GM18867 (cell line): ENCODE data around the gene CTDSP2.
"Not testable (repeated sequence)": the region's sequence is repeated elsewhere in the genome, so short reads cannot be mapped to it uniquely, and the experiment has no call there.

Experiments used
- ATAC-seq: cut with Tn5 transposase; IDR thresholded peaks from one replicate; pipeline ENCODE4 v1.9.1; 2021; ENCODE audit warnings: mild to moderate bottlenecking, moderate library complexity; ENCODE audit not compliant: unreplicated experiment

CTDSP2 gene

GRCh38 chr12:57853864-57854556, 7.5 kb upstream of the CTDSP2 start:
- no peak for ATAC-seq

GRCh38 chr12:57852620-57853500, 6.3 kb upstream of the CTDSP2 start:
- ATAC-seq: no peak

GRCh38 chr12:57852200-57852599, 5.7 kb upstream of the CTDSP2 start:
- ATAC-seq: no peak

- ATAC-seq: no peak
These were observed 5.0 kb upstream of the CTDSP2 start for GRCh38 chr12:57851552-57851951.

- ATAC-seq: peak; percentile 36
These were observed 4.4 kb upstream of the CTDSP2 start for GRCh38 chr12:57850854-57851430.

- ATAC-seq: not testable (repeated sequence)
These were observed 2.9 kb upstream of the CTDSP2 start for GRCh38 chr12:57849447-57849846.

- ATAC-seq: no peak
These were observed 2.5 kb upstream of the CTDSP2 start for GRCh38 chr12:57849035-57849434.

- ATAC-seq: no peak
These were observed 1.7 kb upstream of the CTDSP2 start for GRCh38 chr12:57848208-57848607.

- ATAC-seq: peak; percentile 12
These were observed 298 bp downstream of the CTDSP2 start for GRCh38 chr12:57846285-57846576.

GRCh38 chr12:57845478-57846284, 848 bp downstream of the CTDSP2 start:
- ATAC-seq: peak; percentile 31

GRCh38 chr12:57844709-57845477, 1.6 kb downstream of the CTDSP2 start:
- no peak for ATAC-seq

GRCh38 chr12:57842342-57843294, 3.9 kb downstream of the CTDSP2 start:
- ATAC-seq: no peak

- no peak for ATAC-seq
These were observed 5.1 kb downstream of the CTDSP2 start for GRCh38 chr12:57841445-57841844.

- no peak for ATAC-seq
These were observed 5.8 kb downstream of the CTDSP2 start for GRCh38 chr12:57840726-57841125.

- ATAC-seq: no peak
These were observed 6.5 kb downstream of the CTDSP2 start for GRCh38 chr12:57839996-57840395.

- peak; percentile 34 for ATAC-seq
These were observed 7.8 kb downstream of the CTDSP2 start for GRCh38 chr12:57838594-57839302.

- no peak for ATAC-seq
These were observed 8.5 kb downstream of the CTDSP2 start for GRCh38 chr12:57837864-57838562.
